Common myeloid progenitor, CD34-positive (primary cell): ENCODE measurements around the gene IGF2BP2.
"Not testable (repeated sequence)": the region's sequence is repeated elsewhere in the genome, so short reads cannot be mapped to it uniquely, and the experiment has no call there.

ENCODE experiments used
- CTCF ChIA-PET: fragments of 350-600 bp; sonication (Branson Sonifier 250); formaldehyde crosslinking; loops from one replicate; lab custom pipeline; 2021; ENCODE audit warnings: antibody characterized with exemption; lab: Charles Lee
- POLR2A ChIA-PET: fragments of 350-600 bp; sonication (Branson Sonifier 250); formaldehyde crosslinking; loops from one replicate; lab custom pipeline; 2021; ENCODE audit warnings: antibody characterized with exemption; lab: Charles Lee
- DNase-seq, 3 donors: peaks; one replicate each; pipeline versions ENCODE4 v3.0.0 to v3.0.0-alpha.2; 2013
- H3K27ac ChIP-seq, 2 experiments: 1 replicate in 1 of 2; 2 replicates in 1 of 2; pipeline ENCODE4 v1.7.0; 2013; ENCODE audit warnings: inconsistent platforms in 2 of 2, low read length in 2 of 2, mild to moderate bottlenecking in 2 of 2, low read depth in 1 of 2, moderate library complexity in 1 of 2; ENCODE audit not compliant: severe bottlenecking in 2 of 2, insufficient read depth in 1 of 2, poor library complexity in 1 of 2
- H3K27me3 ChIP-seq, 5 experiments: replicated peaks in 2 of 5; 1 replicate in 3 of 5; 2 replicates in 2 of 5; pipeline versions ENCODE4 v1.6.1 to v1.7.0; 2013; ENCODE audit warnings: low read length in 4 of 5, mild to moderate bottlenecking in 2 of 5, moderate library complexity in 2 of 5, inconsistent platforms in 1 of 5; ENCODE audit not compliant: insufficient read depth in 5 of 5, control insufficient read depth in 4 of 5
- H3K36me3 ChIP-seq, 4 experiments: 1 replicate in 2 of 4; 2 replicates in 2 of 4; pipeline versions ENCODE4 v1.6.1 to v1.7.0; 2013; ENCODE audit warnings: low read length in 3 of 4, control low read depth in 1 of 4, mild to moderate bottlenecking in 1 of 4; ENCODE audit not compliant: control insufficient read depth in 4 of 4, insufficient read depth in 4 of 4
- H3K4me1 ChIP-seq, 4 experiments: 1 replicate in 3 of 4; 2 replicates in 1 of 4; pipeline versions ENCODE4 v1.6.1 to v1.7.1; 2013; ENCODE audit warnings: low read length in 3 of 4, mild to moderate bottlenecking in 3 of 4, control low read depth in 1 of 4, inconsistent platforms in 1 of 4, moderate library complexity in 1 of 4; ENCODE audit not compliant: control insufficient read depth in 4 of 4, insufficient read depth in 4 of 4; ENCODE audit errors: control extremely low read depth in 1 of 4
- H3K4me3 ChIP-seq, 7 experiments: 1 replicate in 4 of 7; 2 replicates in 3 of 7; pipeline versions ENCODE4 v1.5.1 to v1.7.0; 2013; ENCODE audit warnings: mild to moderate bottlenecking in 7 of 7, low read length in 6 of 7, moderate library complexity in 6 of 7, inconsistent platforms in 2 of 7, low read depth in 2 of 7, control low read depth in 1 of 7; ENCODE audit not compliant: insufficient read depth in 4 of 7, control insufficient read depth in 1 of 7; ENCODE audit errors: extremely low read depth in 1 of 7
- H3K9me3 ChIP-seq, 5 experiments: 1 replicate in 4 of 5; 2 replicates in 1 of 5; pipeline versions ENCODE4 v1.6.1 to v1.7.1; 2013; ENCODE audit warnings: low read length in 4 of 5, mild to moderate bottlenecking in 2 of 5, inconsistent platforms in 1 of 5, low read depth in 1 of 5, moderate library complexity in 1 of 5; ENCODE audit not compliant: control insufficient read depth in 4 of 5, insufficient read depth in 2 of 5; ENCODE audit errors: control extremely low read depth in 1 of 5
- WGBS: methylation state at CpG from one replicate; pipeline ENCODE4 v1.1.5; 2013; ENCODE audit not compliant: insufficient coverage; 5-methylcytosine and 5-hydroxymethylcytosine counted together

Gene IGF2BP2

GRCh38 chr3:185661296-185661695 lies 163.5 kb downstream of the IGF2BP2 start:
- POLR2A ChIA-PET, H3K27ac ChIP-seq, H3K27me3 ChIP-seq, H3K9me3 ChIP-seq, DNase-seq, H3K4me3 ChIP-seq, H3K4me1 ChIP-seq: not testable (repeated sequence)
- CTCF ChIA-PET, result interaction anchor here (0.7 to 5.3 kb wide), 27 partner anchors 7 to 317 kb away, joined by 3 to 50 read pairs (median 7); no protein-coding TSS in a partner anchor
- peaks cover 5 to 56% (median 33%) of the 10 kb centered on the region in 4 experiments for H3K36me3 ChIP-seq
- 94% methylated on average over 9 of the region's 10 CpGs for WGBS

GRCh38 chr3:185659942-185660921 lies 164.6 kb downstream of the IGF2BP2 start:
- DNase-seq, result peak; percentile 81 to 90 (median 88)
- peaks cover 5 to 63% (median 43%) of the 10 kb centered on the region in 4 experiments for H3K36me3 ChIP-seq
- CTCF ChIA-PET, result interaction anchor here (0.6 to 5.3 kb wide), 52 partner anchors 8 to 599 kb away, joined by 3 to 50 read pairs (median 4); partner anchors contain the start of gene TRA2B
- POLR2A ChIA-PET, result no interaction called here
- WGBS, result 42% methylated on average over 13 of the region's 18 CpGs
- no peak overlapping the region for H3K27ac ChIP-seq
- H3K9me3 ChIP-seq, result peaks cover 0 to 4% (median 0%) of the 10 kb centered on the region in 5 experiments
- H3K27me3 ChIP-seq, result no peaks in the 10 kb centered on the region
- peaks cover 0 to 4% (median 0%) of the 10 kb centered on the region in 4 experiments for H3K4me1 ChIP-seq
- H3K4me3 ChIP-seq, result no peak overlapping the region

GRCh38 chr3:185658943-185659342 lies 165.9 kb downstream of the IGF2BP2 start:
- peaks cover 0 to 2% (median 0%) of the 10 kb centered on the region in 5 experiments for H3K9me3 ChIP-seq
- POLR2A ChIA-PET, result interaction anchor here (0.6 to 0.7 kb wide), 3 partner anchors 176 to 460 kb away, joined by 3 to 5 read pairs (median 4); no protein-coding TSS in a partner anchor
- no peak overlapping the region for H3K27ac ChIP-seq
- no peak for DNase-seq
- no peaks in the 10 kb centered on the region for H3K27me3 ChIP-seq
- no peak overlapping the region for H3K4me3 ChIP-seq
- WGBS, result 100% methylated on average over 1 of the region's 1 CpG
- H3K4me1 ChIP-seq, result peaks cover 0 to 4% (median 0%) of the 10 kb centered on the region in 4 experiments
- CTCF ChIA-PET, result interaction anchor here (0.6 to 5.3 kb wide), 9 partner anchors 11 to 319 kb away, joined by 3 to 50 read pairs (median 7); no protein-coding TSS in a partner anchor
- H3K36me3 ChIP-seq, result peaks cover 5 to 64% (median 48%) of the 10 kb centered on the region in 4 experiments

- no peak overlapping the region for H3K27ac ChIP-seq
- no peaks in the 10 kb centered on the region for H3K27me3 ChIP-seq
- POLR2A ChIA-PET, result interaction anchor here (0.6 kb wide), 1 partner anchor 460 kb away, joined by 3 read pairs; no protein-coding TSS in a partner anchor
- peaks cover 0 to 4% (median 0%) of the 10 kb centered on the region in 4 experiments for H3K4me1 ChIP-seq
- no peak for DNase-seq
- 97% methylated on average over 5 of the region's 8 CpGs for WGBS
- no peak overlapping the region for H3K4me3 ChIP-seq
- peaks cover 3 to 63% (median 48%) of the 10 kb centered on the region in 4 experiments for H3K36me3 ChIP-seq
- H3K9me3 ChIP-seq, result no peaks in the 10 kb centered on the region
- CTCF ChIA-PET, result interaction anchor here (0.6 to 5.3 kb wide), 7 partner anchors 11 to 320 kb away, joined by 3 to 50 read pairs (median 4); no protein-coding TSS in a partner anchor
Observed at GRCh38 chr3:185658504-185658912, 166.3 kb downstream of the IGF2BP2 start.

GRCh38 chr3:185657691-185658503 lies 166.9 kb downstream of the IGF2BP2 start:
- H3K27me3 ChIP-seq, result no peaks in the 10 kb centered on the region
- H3K4me3 ChIP-seq, result no peak overlapping the region
- peaks cover 2 to 64% (median 45%) of the 10 kb centered on the region in 4 experiments for H3K36me3 ChIP-seq
- CTCF ChIA-PET, result interaction anchor here (1.1 to 5.3 kb wide), 5 partner anchors 13 to 320 kb away, joined by 3 to 50 read pairs (median 17); no protein-coding TSS in a partner anchor
- H3K27ac ChIP-seq, result no peak overlapping the region
- no peaks in the 10 kb centered on the region for H3K9me3 ChIP-seq
- POLR2A ChIA-PET, result interaction anchor here (0.5 kb wide), 1 partner anchor 876 kb away, joined by 3 read pairs; no protein-coding TSS in a partner anchor
- DNase-seq, result no peak
- 97% methylated on average over 15 of the region's 15 CpGs for whole genome bisulfite sequencing
- H3K4me1 ChIP-seq, result peaks cover 0 to 4% (median 0%) of the 10 kb centered on the region in 4 experiments

- no peaks in the 10 kb centered on the region for H3K9me3 ChIP-seq
- peaks cover 2 to 68% (median 50%) of the 10 kb centered on the region in 4 experiments for H3K36me3 ChIP-seq
- DNase-seq, result no peak
- H3K4me1 ChIP-seq, result peaks cover 0 to 4% (median 0%) of the 10 kb centered on the region in 4 experiments
- 99% methylated on average over 10 of the region's 12 CpGs for WGBS
- no peak overlapping the region for H3K4me3 ChIP-seq
- H3K27ac ChIP-seq, result no peak overlapping the region
- POLR2A ChIA-PET, result interaction anchor here (0.5 kb wide), 1 partner anchor 877 kb away, joined by 3 read pairs; no protein-coding TSS in a partner anchor
- H3K27me3 ChIP-seq, result no peaks in the 10 kb centered on the region
- CTCF ChIA-PET, result interaction anchor here (1.1 to 4.5 kb wide), 4 partner anchors 13 to 321 kb away, joined by 3 to 21 read pairs (median 3); no protein-coding TSS in a partner anchor
Observed at GRCh38 chr3:185657211-185657610, 167.6 kb downstream of the IGF2BP2 start.
